Coronary artery (tissue), 2 donors: ENCODE results near the gene RGS4.

ENCODE experiments used
- DNase-seq: peaks from one replicate; pipeline ENCODE4 v3.0.0-alpha.2; 2017; ENCODE audit warnings: low spot score
- H3K27ac ChIP-seq, 2 donors: fragments of 200-600 bp; sonication (generic); one replicate each; pipeline ENCODE4 v1.5.1; 2016 to 2019
- H3K4me3 ChIP-seq: fragments of 200-600 bp; sonication (generic); 2 replicates; pipeline ENCODE4 v1.5.1; 2016; ENCODE audit warnings: mild to moderate bottlenecking, moderate library complexity
- CTCF ChIP-seq: fragments of 200-600 bp; sonication (generic); IDR thresholded peaks from one replicate; pipeline ENCODE4 v1.5.1; 2019; ENCODE audit warnings: antibody characterized with exemption

Gene RGS4

GRCh38 chr1:163074004-163074403 lies 4.8 kb downstream of the RGS4 start:
- no peak overlapping the region for H3K4me3 ChIP-seq
- no peak for DNase-seq
- no peak for TF ChIP-seq CTCF

DNA sequence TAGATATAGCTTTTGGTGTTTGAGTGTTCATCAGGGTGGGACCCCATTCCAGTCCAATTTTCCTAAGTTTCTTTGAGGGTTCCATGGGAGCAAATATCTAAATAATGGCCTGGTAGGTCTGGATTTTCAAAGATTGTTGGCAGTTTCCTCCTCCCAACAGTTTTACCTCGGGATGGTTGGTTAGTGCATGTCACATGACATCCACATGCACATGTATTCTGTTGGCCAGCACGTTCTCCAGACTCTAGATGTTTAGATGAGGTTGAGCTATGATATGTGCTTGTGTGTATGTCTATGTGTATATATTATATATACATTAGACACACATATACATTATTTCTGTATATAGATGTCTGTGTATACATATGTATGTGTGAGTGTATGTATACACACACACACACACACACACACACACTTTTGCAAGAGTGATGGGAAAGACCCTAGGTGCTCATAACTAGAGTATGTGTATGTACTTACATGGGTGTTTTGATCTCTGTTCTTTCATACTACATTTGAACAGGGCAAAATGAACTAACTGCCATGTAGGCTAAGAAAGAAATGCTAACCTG lies 5.6 kb downstream of the RGS4 start:
- no peak for TF ChIP-seq CTCF

More at GRCh38 chr1:163074004-163074403, 4.8 kb downstream of the RGS4 start:
- peak overlapping the region in 1 of 2 donors; percentile 15 for H3K27ac ChIP-seq

GRCh38 chr1:163076044-163076443 lies 6.9 kb downstream of the RGS4 start:
- Histone ChIP-seq H3K27ac (no peak overlapping the region), H3K4me3 (no peak overlapping the region)
- no peak for DNase-seq
- no peak for TF ChIP-seq CTCF

More for the DNA sequence above, 5.6 kb downstream of the RGS4 start:
- DNase-seq: no peak
- H3K4me3 ChIP-seq: no peak overlapping the region
- peak overlapping the region in 1 of 2 donors; percentile 15 for H3K27ac ChIP-seq

DNA sequence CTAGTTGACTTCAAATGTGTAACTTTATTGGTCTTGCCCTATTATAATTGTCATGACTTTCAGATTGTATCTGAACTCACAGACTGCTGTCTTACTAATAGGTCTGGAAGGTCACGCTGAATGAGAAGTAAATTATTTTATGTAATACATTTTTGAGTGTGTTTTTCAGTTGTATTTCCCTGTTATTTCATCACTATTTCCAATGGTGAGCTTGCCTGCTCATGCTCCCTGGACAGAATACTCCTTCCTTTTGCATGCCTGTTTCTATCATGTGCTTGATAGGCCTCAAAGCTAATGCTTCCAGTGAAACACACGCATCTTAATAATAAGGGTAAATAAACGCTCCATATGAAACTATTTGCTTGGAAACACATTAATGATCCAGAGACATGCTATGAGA lies 7.3 kb downstream of the RGS4 start:
- no peak for DNase-seq
- Histone ChIP-seq H3K4me3 (no peak overlapping the region), H3K27ac (no peak overlapping the region)
- TF ChIP-seq CTCF: no peak

GRCh38 chr1:163076981-163077761 lies 8.0 kb downstream of the RGS4 start:
- DNase-seq: no peak
- no peak for TF ChIP-seq CTCF
- H3K4me3 ChIP-seq: no peak overlapping the region
- H3K27ac ChIP-seq: no peak overlapping the region

DNA sequence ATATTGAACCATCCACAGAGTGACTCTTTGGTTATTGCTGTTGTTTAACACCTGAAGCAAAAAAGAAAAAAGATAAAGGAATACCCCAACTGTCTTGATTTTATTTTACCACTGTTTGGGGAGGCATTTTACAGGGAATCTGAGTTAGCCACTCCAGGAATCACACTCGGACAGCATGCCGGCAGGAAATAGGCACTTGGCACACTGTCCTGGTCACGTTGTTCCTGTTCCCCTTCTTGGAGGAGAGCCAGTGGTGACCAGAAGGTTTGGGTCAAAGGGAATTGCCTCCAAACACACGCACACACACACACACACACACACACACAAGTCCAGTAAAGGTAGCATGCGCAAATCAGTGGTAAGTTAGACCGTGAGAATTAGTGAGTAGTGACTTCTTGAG lies 13.8 kb downstream of the RGS4 start:
- no peak for TF ChIP-seq CTCF
- Histone ChIP-seq H3K4me3 (no peak overlapping the region), H3K27ac (peak overlapping the region in 1 of 2 donors; percentile 79)
- no peak for DNase-seq

DNA sequence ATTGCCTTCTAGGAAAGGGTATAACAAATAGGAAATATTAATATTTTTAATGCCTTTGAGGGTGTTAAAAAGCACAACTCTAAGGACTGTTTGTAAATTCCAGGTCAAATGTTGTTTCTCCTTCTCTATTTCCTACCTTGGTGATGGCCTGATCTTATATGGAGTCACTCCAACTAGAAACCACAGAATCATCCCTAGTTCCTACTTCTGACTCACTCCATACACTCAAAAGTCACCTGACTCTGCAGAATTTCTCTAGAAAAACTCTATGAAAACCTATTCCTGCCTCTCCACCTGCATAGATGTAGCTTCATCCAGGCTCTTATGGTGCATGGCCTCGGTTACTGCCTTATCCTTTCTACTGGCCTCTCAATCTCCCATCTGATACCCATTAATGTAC lies 14.5 kb downstream of the RGS4 start:
- H3K4me3 ChIP-seq: no peak overlapping the region
- no peak for DNase-seq
- H3K27ac ChIP-seq: peak overlapping the region in 1 of 2 donors; percentile 79
- no peak for TF ChIP-seq CTCF
